ENCODE results near the gene SYT9. TPM values are rescaled to one million over a fixed set of nuclear protein-coding genes. Genes with fewer than 3 reads are reported as not detected.

The SYT9 gene, protein sequence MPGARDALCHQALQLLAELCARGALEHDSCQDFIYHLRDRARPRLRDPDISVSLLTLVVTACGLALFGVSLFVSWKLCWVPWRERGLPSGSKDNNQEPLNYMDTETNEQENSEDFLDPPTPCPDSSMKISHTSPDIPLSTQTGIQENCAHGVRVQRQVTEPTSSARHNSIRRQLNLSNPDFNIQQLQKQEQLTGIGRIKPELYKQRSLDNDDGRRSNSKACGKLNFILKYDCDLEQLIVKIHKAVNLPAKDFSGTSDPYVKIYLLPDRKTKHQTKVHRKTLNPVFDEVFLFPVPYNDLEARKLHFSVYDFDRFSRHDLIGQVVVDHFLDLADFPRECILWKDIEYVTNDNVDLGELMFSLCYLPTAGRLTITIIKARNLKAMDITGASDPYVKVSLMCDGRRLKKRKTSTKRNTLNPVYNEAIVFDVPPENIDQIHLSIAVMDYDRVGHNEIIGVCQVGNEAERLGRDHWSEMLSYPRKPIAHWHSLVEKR
- total RNA-seq (2022): not detected in 2 replicates
- percentile 5 among the genes with signal in this experiment for Bru-seq, nascent RNA
- percentile 1 among the genes with signal in this experiment for BruChase-seq, experiment 1, labeled RNA remaining after a 6-hour chase
- percentile 3 among the genes with signal in this experiment for BruChase-seq, experiment 2, labeled RNA remaining after a 2-hour chase
- long read RNA-seq, partial matches to known transcripts: 0 of 1 reads
- long read RNA-seq, other reads (novel, unspliced or antisense): 1 of 1 reads

DNA sequence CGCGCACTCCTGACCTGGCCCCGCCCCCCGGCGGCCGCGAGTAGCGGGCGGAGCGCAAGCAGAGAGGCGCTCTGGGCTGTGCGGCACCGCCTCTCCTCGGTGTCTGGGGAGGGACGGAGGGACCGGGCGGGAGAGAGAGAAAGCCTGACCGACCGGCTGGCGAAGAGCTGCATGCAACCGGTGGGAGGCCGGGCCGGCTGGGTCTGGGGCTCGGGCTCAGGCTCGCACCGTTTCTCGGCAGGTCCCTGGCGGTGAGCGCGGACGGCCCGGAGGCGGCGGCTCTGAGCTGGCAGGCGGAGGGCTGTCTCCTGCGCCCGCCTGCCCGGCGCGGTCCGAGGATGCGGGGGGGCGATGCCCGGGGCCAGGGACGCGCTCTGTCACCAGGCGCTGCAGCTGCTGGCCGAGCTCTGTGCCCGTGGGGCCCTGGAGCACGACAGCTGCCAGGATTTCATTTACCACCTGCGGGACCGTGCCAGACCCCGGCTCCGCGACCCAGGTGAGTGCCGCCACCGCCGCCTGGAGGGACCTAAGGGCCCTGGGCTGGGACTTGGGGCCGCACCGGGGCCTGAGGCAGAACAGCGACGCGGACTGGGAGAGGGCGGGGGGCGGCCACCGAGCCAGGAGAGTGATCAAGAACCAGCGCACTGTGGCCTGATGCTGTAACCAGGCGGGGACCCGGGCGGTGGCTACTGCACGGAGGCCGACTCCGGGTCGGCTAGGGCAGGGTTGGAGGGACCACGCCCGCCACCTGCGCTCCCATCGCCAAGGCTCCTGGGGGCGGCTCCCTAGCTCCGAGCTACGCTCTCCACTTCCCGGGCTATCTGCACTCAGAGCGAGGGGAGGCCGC is at the start of gene SYT9:
SYT9 (plus strand) TSS at position 69 of the 847 bp plus-strand sequence; CDS start at position 352, 283 bp downstream.
- ChIA-PET CTCF (no interaction called here), POLR2A (no interaction called here)
- intact Hi-C loops (cut with micrococcal nuclease): no loop called here
- Mint-ChIP-seq H3K4me1 (ENCODE audit: insufficient read depth, unreplicated experiment) (no peaks in the 10 kb centered on the region), H3K36me3 (ENCODE audit: insufficient read depth, unreplicated experiment) (no peaks in the 10 kb centered on the region), H3K9me3 (ENCODE audit: unreplicated experiment) (peaks cover 7% of the 10 kb centered on the region), H3K27ac (ENCODE audit: low read depth, unreplicated experiment) (no peak within 1 kb of the TSS), H3K27me3 (ENCODE audit: insufficient read depth, unreplicated experiment) (peaks cover 17% of the 10 kb centered on the region), H3K4me3 (ENCODE audit: unreplicated experiment) (no peak within 1 kb of the TSS)
- DNase-seq (ENCODE audit: unreplicated experiment): no peak
- BruUV-seq (replicated peaks): no TSS peak
- TF ChIP-seq, protein P1, sequence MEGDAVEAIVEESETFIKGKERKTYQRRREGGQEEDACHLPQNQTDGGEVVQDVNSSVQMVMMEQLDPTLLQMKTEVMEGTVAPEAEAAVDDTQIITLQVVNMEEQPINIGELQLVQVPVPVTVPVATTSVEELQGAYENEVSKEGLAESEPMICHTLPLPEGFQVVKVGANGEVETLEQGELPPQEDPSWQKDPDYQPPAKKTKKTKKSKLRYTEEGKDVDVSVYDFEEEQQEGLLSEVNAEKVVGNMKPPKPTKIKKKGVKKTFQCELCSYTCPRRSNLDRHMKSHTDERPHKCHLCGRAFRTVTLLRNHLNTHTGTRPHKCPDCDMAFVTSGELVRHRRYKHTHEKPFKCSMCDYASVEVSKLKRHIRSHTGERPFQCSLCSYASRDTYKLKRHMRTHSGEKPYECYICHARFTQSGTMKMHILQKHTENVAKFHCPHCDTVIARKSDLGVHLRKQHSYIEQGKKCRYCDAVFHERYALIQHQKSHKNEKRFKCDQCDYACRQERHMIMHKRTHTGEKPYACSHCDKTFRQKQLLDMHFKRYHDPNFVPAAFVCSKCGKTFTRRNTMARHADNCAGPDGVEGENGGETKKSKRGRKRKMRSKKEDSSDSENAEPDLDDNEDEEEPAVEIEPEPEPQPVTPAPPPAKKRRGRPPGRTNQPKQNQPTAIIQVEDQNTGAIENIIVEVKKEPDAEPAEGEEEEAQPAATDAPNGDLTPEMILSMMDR (IDR thresholded peaks at IDR 0.05; ENCODE audit: unreplicated experiment): no peak

DNA sequence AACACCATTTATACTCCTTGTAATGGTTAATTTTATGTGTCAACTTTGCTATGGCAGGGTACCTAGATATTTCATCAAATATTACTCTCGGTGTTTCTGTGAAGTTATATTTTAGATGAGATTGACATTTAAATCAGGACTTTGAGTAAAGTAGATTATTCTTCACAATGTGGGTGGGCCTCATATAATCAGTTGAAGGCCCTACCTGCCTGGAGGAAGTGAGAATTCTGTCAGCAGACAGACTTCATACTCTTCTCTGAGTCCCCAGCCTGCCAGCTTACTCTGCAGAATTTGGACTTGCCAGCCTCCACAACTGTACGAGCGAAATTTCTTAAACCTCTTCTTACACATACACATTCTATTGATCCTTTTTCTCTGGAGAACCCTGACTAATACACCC is 49.3 kb upstream of the SYT9 start:
- H3K4me1 Mint-ChIP-seq (ENCODE audit: insufficient read depth, unreplicated experiment): no peaks in the 10 kb centered on the region
- no peak overlapping the region for H3K4me3 Mint-ChIP-seq (ENCODE audit: unreplicated experiment)
- no TSS peak for BruUV-seq (replicated peaks)
- no peaks in the 10 kb centered on the region for H3K9me3 Mint-ChIP-seq (ENCODE audit: unreplicated experiment)
- peaks cover 66% of the 10 kb centered on the region for H3K27me3 Mint-ChIP-seq (ENCODE audit: insufficient read depth, unreplicated experiment)
- CTCF ChIA-PET: interaction anchor here (0.8 kb wide), 1 partner anchor 112 kb away, joined by 3 read pairs; no protein-coding TSS in a partner anchor
- POLR2A ChIA-PET: no interaction called here
- intact Hi-C loops (cut with micrococcal nuclease): no loop called here
- no peak overlapping the region for H3K27ac Mint-ChIP-seq (ENCODE audit: low read depth, unreplicated experiment)
- H3K36me3 Mint-ChIP-seq (ENCODE audit: insufficient read depth, unreplicated experiment): no peaks in the 10 kb centered on the region
- TF ChIP-seq, protein P1 (IDR thresholded peaks at IDR 0.05; ENCODE audit: unreplicated experiment): no peak
- no peak for DNase-seq (ENCODE audit: unreplicated experiment)

DNA sequence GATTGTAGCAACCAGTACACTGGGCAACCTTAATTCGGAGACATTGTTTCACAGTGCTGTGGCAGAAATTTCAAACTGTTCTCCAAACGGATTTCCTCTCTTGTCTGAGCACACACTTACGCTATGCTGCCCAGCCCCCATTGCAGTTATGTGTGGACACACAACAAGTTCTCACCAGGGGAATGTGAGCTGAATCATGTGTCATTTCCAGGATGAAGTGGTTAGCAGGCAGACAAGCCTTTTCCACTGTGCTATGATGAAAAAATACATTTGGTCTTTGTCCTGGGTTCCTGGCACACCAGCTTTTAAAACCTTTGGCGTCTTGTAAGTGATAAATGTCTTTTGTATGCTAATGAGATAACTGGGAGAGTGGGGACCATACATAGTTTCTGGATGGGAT is 46.9 kb upstream of the SYT9 start:
- no peak for DNase-seq (ENCODE audit: unreplicated experiment)
- H3K9me3 Mint-ChIP-seq (ENCODE audit: unreplicated experiment): no peaks in the 10 kb centered on the region
- TF ChIP-seq, protein P1 (IDR thresholded peaks at IDR 0.05; ENCODE audit: unreplicated experiment): no peak
- H3K27ac Mint-ChIP-seq (ENCODE audit: low read depth, unreplicated experiment): no peak overlapping the region
- H3K36me3 Mint-ChIP-seq (ENCODE audit: insufficient read depth, unreplicated experiment): no peaks in the 10 kb centered on the region
- CTCF ChIA-PET: interaction anchor here (0.6 kb wide), 1 partner anchor 457 kb away, joined by 4 read pairs; no protein-coding TSS in a partner anchor
- H3K4me3 Mint-ChIP-seq (ENCODE audit: unreplicated experiment): no peak overlapping the region
- no peaks in the 10 kb centered on the region for H3K4me1 Mint-ChIP-seq (ENCODE audit: insufficient read depth, unreplicated experiment)
- BruUV-seq (replicated peaks): no TSS peak
- intact Hi-C loops (cut with micrococcal nuclease): no loop called here
- POLR2A ChIA-PET: no interaction called here
- peaks cover 56% of the 10 kb centered on the region for H3K27me3 Mint-ChIP-seq (ENCODE audit: insufficient read depth, unreplicated experiment)

DNA sequence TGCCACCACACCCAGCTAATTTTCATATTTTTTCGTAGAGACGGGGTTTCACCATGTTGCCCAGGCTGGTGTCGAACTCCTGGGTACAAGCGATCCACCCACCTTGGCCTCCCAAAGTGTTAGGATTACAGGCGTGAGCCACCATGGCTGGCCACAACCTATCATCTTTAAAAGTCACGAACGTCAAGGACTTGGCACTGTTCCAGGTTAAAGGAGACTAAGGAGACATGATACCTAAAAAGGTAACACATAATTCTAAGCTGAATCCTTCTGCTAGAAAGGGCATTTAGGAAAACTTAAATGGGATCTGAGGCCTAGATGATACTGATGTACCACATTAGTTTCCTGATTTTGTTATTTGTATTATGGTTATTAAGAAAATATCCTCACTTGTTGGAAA is 43.3 kb upstream of the SYT9 start:
- Mint-ChIP-seq H3K9me3 (ENCODE audit: unreplicated experiment) (no peaks in the 10 kb centered on the region), H3K27me3 (ENCODE audit: insufficient read depth, unreplicated experiment) (peaks cover 68% of the 10 kb centered on the region), H3K4me3 (ENCODE audit: unreplicated experiment) (no peak overlapping the region), H3K4me1 (ENCODE audit: insufficient read depth, unreplicated experiment) (no peaks in the 10 kb centered on the region), H3K36me3 (ENCODE audit: insufficient read depth, unreplicated experiment) (no peaks in the 10 kb centered on the region), H3K27ac (ENCODE audit: low read depth, unreplicated experiment) (no peak overlapping the region)
- BruUV-seq (replicated peaks): no TSS peak
- TF ChIP-seq, protein P1 (IDR thresholded peaks at IDR 0.05; ENCODE audit: unreplicated experiment): no peak
- intact Hi-C loops (cut with micrococcal nuclease): no loop called here
- DNase-seq (ENCODE audit: unreplicated experiment): no peak
- ChIA-PET POLR2A (no interaction called here), CTCF (no interaction called here)

Measured in MCF 10A (cell line).